KOPT-K1 (cell line): Measurements from ENCODE around the gene HLA-DPA1.
"Not testable (repeated sequence)": the region's sequence is repeated elsewhere in the genome, so short reads cannot be mapped to it uniquely, and the experiment has no call there.

Experiments
- H3K27ac ChIP-seq: fragments of 200-600 bp; sonication (generic); 2 replicates; pipeline ENCODE4 v1.5.1; 2016; ENCODE audit warnings: antibody characterized with exemption, mild to moderate bottlenecking, low read depth, low read length; ENCODE audit not compliant: poor library complexity, severe bottlenecking
- H3K36me3 ChIP-seq: fragments of 200-600 bp; sonication (generic); 2 replicates; pipeline ENCODE4 v1.5.1; 2017; ENCODE audit warnings: antibody characterized with exemption, mild to moderate bottlenecking, low read length, moderate library complexity; ENCODE audit not compliant: insufficient read depth
- H3K9me3 ChIP-seq: fragments of 200-600 bp; sonication (generic); 2 replicates; pipeline ENCODE4 v1.5.1; 2017; ENCODE audit warnings: antibody characterized with exemption, low read length, mild to moderate bottlenecking; ENCODE audit not compliant: insufficient read depth, poor library complexity, severe bottlenecking

The HLA-DPA1 gene

DNA sequence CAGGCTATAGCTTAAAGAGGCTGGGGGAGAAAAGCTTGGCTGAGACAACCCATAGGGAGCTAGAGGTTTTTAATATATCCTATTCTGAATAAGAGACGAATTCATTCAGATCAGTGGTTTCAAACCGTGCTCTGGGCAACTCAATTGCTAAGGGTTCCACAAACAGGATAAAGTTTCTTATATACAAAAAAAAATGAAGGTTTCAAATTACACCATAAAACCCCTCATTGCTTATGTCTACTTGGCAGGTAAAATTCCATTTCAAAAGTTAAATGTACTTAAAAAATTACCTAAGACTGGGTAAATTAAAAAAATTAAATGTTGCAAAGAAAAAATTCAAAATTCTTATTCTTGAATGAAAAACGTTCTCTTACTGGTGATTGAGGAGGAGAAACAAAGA is 5.0 kb upstream of the HLA-DPA1 start:
- no peaks in the 10 kb centered on the region for H3K36me3 ChIP-seq

DNA sequence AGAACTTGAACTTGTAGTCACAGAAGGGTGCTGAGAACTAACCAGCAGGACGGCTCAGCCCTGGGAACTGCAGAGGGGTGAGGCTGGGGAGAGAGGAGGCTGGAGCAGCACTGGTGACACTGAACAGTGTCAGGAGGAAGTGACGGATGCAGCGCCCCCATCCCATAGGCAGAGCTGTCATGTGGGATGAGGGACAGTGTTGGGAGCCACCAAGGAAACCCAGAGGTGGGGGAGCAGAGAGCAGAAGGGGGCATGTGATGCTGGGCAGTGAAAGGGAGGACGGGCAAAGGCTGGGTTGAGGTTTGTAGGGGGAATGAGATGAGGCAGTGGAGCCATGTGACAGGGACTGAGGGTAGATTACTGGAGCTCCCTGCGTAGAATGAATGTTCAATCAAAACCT is 4.5 kb upstream of the HLA-DPA1 start:
- no peak overlapping the region for H3K27ac ChIP-seq
- no peaks in the 10 kb centered on the region for H3K9me3 ChIP-seq
- no peaks in the 10 kb centered on the region for H3K36me3 ChIP-seq

More for the DNA sequence above, 5.0 kb upstream of the HLA-DPA1 start:
- Histone ChIP-seq H3K9me3 (no peaks in the 10 kb centered on the region), H3K27ac (no peak overlapping the region)

DNA sequence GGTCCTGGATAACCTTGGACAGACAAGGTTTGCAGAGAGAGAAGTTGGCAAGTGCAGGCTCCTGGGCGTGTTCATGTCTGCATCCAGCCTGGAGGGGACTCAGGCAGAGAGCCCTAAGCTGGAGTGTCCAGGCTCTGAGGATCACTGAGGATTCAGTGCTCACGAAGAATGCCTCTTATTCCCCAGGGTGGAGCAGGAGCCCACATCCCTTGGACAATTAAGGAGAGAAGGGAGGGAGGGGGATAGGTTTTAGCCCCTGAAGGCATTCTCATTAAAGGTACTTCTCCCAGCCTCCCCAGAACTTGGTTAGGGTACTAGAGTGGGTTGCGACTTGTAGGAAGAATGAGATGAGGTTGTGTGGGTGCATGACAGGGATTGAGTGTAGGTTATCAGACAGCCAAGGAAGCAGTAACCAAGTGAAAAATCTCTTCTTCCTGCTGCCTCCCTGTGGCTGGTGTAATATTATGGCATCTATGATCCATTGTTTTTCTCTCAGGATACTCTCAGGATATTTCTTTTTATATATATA is 3.0 kb upstream of the HLA-DPA1 start:
- Histone ChIP-seq H3K27ac (no peak overlapping the region), H3K9me3 (no peaks in the 10 kb centered on the region), H3K36me3 (no peaks in the 10 kb centered on the region)

DNA sequence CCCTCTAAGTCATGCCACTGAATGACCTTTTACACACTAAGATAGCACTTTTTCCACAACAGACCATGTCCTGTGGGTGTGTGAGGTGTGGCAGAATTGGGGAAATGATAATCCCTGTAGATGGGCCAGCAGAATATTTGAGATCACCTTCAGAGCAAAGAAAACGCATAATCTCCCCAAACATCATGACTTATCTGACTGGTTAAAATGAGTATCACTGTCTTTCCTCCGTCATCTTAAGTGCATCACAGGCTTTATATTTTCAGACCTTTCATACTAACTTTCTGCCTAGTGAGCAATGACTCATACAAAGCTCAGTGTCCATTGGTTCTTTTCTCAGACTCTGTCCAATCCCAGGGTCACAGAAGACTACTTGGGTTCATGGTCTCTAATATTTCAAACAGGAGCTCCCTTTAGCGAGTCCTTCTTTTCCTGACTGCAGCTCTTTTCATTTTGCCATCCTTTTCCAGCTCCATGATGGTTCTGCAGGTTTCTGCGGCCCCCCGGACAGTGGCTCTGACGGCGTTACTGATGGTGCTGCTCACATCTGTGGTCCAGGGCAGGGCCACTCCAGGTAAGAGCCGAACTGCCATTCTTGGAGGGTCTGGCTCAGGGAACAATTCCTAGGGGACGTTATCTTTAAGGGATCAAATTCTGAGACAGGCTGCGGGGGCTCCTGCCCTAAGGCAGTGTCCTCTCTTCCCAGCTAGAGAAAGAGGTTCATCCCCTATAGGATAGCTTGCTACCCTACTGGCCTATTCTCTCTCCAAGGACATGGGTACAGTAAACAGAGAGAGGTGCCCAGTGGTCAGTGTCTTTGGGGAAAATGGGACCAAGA is 2.3 kb upstream of the HLA-DPA1 start, which contains the start of gene HLA-DPB1:
Gene HLA-DPB1, plus strand, starts transcription at position 423 of the 838 bp plus-strand sequence. Its CDS starts 52 bp downstream, at position 475.
- H3K27ac ChIP-seq = no peak within 1 kb of the TSS
- no peaks in the 10 kb centered on the region for H3K9me3 ChIP-seq
- H3K36me3 ChIP-seq = no peaks in the 10 kb centered on the region

DNA sequence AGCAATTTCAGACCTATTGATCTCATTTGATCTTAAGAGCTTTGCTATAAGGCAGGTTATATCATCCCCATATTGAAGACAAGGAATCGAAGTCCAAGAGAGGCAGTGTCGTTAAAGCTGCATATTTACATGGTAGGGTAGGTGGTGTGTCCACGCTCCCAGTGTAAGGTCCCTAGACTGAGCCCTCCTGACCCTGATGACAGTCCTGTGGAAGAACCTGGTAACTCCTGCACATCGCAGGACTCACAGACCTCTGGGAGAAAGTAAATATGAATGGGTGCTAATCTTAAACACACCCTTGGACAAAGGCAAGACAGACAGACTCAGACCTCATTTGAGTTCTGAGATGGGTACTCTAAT is 1.7 kb upstream of the HLA-DPA1 start:
- Histone ChIP-seq H3K36me3 (no peaks in the 10 kb centered on the region), H3K27ac (no peak overlapping the region), H3K9me3 (no peaks in the 10 kb centered on the region)

DNA sequence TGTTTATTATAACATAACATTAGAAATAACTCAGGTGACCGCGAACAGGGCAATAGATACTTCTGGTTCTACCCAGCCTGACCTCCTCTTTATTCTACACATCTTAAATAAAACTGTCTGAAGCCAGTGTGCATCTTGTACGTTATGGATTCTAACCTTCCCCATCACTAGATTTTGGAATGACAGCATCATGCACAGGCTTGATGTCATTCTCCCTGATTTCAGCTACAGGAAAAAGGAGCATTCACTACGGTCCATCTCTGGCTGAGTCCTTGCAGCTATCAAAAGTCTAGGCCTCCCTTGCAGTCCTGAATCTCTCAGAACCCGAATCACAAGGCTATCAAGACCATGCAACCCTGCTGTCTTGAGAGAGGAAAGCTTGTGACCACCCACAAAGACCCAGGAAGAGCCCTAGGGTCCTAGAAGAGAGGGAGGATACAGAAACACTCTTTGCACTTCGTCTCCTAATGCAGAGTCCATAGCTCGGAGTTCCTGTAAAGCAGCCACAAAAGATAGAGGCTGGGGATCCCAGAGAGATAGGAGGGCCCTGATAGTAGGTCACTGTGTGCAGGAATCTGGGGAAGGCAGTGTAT is 845 bp downstream of the HLA-DPA1 start:
- Histone ChIP-seq H3K27ac (no peak overlapping the region), H3K9me3 (no peaks in the 10 kb centered on the region)

DNA sequence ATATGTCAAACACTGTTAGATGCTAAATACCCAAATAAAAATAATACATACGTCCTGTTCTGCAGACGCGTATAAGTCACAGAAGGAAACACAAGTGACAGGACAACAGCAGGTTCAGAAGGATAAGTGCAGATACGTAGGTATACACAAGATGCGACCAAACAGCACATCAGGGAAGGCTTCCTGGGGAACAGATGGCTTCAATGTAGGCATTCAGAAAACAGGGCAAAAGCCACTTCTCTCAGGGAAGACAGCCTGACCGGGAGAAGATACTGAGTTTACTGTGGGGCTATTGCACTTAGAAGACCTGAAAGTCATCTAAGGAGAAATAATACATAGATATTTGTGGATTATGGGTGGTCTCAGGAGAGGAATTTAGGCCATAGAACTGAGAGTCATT is 1.9 kb downstream of the HLA-DPA1 start:
- no peaks in the 10 kb centered on the region for H3K36me3 ChIP-seq

More for the DNA sequence above, 845 bp downstream of the HLA-DPA1 start:
- H3K36me3 ChIP-seq = no peaks in the 10 kb centered on the region

DNA sequence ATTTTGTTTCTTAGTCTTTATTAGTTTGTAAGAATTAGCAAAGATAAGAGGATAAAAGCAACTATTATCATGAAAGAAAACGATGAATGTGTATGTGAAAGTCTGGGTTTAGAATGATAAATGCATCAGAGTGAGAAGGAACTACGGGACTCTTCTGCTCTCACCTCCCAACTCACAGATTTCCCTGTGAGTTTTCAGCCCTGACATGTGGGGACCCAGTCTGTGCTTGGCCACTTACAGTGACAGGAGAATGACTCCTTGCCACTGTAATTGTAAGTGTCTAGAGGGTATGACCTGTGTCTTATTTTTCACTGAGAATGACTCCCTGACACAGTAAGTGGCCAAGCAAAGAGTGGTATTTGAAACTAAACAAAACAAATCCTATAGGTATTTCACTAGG is 2.5 kb downstream of the HLA-DPA1 start:
- H3K27ac ChIP-seq = no peak overlapping the region
- peaks cover 15% of the 10 kb centered on the region for H3K9me3 ChIP-seq
- no peaks in the 10 kb centered on the region for H3K36me3 ChIP-seq

More for the DNA sequence above, 1.9 kb downstream of the HLA-DPA1 start:
- H3K9me3 ChIP-seq = peaks cover 10% of the 10 kb centered on the region
- H3K27ac ChIP-seq = no peak overlapping the region

DNA sequence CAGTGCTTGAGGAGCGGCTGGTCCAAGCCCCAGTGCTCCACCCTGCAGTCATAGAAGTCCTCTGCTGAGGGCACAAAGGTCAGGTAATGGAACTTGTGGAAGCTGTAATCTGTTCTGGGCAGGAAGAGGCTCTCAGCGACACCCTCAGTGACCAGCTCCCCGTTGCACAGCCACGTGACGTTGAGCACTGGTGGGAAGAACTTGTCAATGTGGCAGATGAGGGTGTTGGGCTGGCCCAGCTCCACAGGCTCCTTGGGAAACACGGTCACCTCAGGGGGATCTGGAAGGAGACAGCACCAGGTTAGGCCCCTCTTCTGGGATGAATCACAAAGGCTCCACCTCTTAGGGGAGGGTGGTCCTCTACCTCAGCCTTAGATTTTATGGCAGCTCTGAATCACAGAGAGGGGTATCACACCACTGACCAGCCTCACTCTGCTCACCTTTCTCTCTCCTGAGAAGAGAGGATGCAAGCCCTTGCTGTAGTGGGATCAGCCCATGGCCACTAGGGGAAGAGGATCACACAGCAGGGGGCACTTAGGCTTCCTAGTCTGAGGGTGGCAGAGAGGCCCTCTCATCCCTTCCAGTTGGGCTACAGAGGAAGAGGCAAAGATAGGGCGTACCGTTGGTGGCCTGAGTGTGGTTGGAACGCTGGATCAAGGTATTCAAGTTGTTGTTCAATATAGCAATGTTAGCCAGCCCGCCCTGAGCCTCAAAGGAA is 4.3 kb downstream of the HLA-DPA1 start:
- Histone ChIP-seq H3K36me3 (no peaks in the 10 kb centered on the region), H3K27ac (no peak overlapping the region), H3K9me3 (peaks cover 15% of the 10 kb centered on the region)

DNA sequence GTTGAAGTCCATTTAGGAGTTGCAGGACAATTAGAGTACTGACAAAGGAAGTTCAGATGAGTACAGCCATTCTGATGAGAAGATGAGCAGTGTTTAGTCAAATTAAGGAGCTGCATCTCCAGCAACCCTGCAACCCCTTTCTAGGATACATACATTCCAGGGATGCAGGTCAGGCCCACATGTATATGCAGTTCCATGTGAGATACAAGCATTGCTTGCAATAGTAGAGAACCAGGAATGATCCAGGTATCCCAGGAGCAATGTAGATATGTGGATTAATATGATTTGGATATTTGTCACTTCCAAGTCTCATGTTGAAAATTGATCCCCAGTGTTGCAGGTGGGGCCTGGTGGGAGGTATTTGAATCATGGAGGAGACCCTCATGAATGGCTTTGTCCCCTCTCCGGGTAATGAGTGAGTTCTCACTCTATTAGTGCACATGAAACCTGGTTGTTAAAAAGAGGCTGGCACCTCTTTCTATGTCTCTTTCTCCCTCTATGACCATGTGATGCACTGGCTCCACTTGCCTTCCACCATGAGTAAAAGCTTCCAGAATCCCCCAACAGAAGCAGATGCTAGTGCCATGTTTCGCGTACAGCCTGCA is 6.4 kb downstream of the HLA-DPA1 start:
- peaks cover 15% of the 10 kb centered on the region for H3K9me3 ChIP-seq
- H3K36me3 ChIP-seq = no peaks in the 10 kb centered on the region
- no peak overlapping the region for H3K27ac ChIP-seq

DNA sequence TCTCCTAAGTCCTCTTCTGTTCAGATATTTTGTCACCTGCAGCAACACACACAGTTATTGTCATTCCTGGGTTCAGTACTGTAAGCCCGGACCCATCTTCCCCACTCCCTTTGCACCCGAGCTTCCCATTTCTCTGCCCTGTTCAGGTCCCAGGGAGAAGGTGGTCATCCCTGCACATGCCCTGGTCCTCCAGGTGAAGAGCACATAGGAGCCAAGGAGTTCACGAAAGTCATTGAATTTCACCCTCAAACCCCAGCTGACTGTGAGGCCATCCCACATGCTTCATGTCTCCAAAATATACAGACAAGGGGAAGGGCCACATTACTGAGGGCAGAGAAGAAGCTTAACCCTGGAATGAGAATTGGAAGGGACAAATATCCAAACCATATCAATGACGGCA is 8.1 kb downstream of the HLA-DPA1 start:
- Histone ChIP-seq H3K9me3 (peaks cover 15% of the 10 kb centered on the region), H3K36me3 (no peaks in the 10 kb centered on the region), H3K27ac (no peak overlapping the region)

DNA sequence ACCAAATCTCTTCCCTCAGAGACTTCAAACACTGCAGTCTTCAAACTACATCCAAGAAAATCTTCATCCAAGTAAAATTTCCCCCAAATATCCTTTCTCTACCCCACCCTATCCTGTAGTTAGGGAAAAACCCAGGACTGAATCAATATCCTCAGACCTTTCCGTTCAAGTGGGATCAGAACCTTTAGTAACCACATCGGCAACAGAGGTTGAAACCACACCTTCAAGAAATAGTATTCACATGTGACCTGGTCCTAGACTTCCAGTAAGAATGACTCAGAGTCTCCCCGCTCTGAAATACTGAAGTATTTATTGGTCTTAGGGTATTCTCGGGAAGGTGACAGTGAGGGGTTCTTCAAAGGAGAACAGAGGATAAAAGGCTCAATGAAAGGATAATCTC is 8.7 kb downstream of the HLA-DPA1 start:
- Histone ChIP-seq H3K36me3 (no peaks in the 10 kb centered on the region), H3K27ac (no peak overlapping the region), H3K9me3 (peaks cover 15% of the 10 kb centered on the region)

DNA sequence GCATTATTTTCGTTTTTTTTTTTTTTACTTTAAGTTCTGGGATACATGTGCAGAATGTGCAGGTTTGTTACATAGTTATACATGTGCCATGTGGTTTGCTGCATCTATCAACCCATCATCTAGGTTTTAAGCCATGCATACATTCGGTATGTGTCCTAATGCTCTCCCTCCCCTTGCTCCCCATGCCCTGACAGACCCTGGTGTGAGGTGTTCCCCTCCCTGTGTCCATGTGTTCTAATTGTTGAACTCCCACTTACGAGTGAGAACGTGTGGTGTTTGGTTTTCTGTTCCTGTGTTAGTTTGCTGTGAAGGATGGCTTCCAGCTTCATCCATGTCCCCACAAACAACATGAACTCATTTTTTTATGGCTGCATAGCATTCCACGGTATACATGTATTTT is 10.0 kb downstream of the HLA-DPA1 start:
- not testable (repeated sequence) for H3K27ac ChIP-seq
- H3K9me3 ChIP-seq = peaks cover 15% of the 10 kb centered on the region

DNA sequence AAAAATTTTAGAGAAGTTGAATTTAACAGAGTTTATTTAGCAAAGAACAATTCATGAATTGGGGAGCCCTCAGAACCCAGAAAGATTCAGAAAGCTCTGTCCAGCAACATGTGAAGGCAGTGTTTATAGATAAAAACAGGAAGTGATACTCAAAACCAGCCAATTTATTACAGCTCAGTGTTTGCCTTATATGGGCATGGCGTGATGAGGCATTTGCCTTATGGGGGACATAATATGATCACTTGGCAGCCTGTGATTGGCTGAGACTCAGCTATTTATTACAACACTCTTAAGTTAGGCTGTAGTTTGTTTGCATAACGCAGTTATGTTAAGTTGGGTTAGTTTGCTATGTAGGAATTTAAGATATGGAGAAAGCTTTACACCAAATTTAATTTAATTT is 11.5 kb downstream of the HLA-DPA1 start:
- no peaks in the 10 kb centered on the region for H3K36me3 ChIP-seq
- H3K9me3 ChIP-seq = peaks cover 10% of the 10 kb centered on the region
- no peak overlapping the region for H3K27ac ChIP-seq

More for the DNA sequence above, 10.0 kb downstream of the HLA-DPA1 start:
- H3K36me3 ChIP-seq = not testable (repeated sequence)
